ENCODE results near the gene CD84. TPM values are rescaled to one million over a fixed set of nuclear protein-coding genes. Genes with fewer than 3 reads are reported as not detected.

The CD84 gene
- total RNA-seq, 4 donors from 2014 or later, result 0.10 to 1.1 (median 0.87) TPM

GRCh38 chr1:160546942-160547341, 32.4 kb downstream of the CD84 start:
- Histone ChIP-seq H3K4me3 (no peak overlapping the region), H3K27ac (no peak overlapping the region), H3K27me3 (no peaks in the 10 kb centered on the region), H3K36me3 (no peaks in the 10 kb centered on the region), H3K9me3 (no peaks in the 10 kb centered on the region), H3K4me1 (no peaks in the 10 kb centered on the region)
- intact Hi-C loops (cut with DNase I; ENCODE audit: low total_unique reads) (no loop called here), in situ Hi-C loops (cut with MboI; ENCODE audit: low sequenced_read_pairs in 4 of 4) (no loop called here)
- DNase-seq, result peak in 1 of 2 donors; percentile 35
- no peak for TF ChIP-seq CTCF (IDR thresholded peaks at IDR 0.05 in 4 of 5, conservative IDR thresholded peaks at IDR 0.05 in 1 of 5)
- no peak for TF ChIP-seq POLR2A (IDR thresholded peaks at IDR 0.05)
- ATAC-seq, result peak in 1 of 2 donors; percentile 18

GRCh38 chr1:160544647-160545046, 34.6 kb downstream of the CD84 start:
- Histone ChIP-seq H3K4me1 (no peaks in the 10 kb centered on the region), H3K27me3 (no peaks in the 10 kb centered on the region), H3K36me3 (no peaks in the 10 kb centered on the region), H3K9me3 (no peaks in the 10 kb centered on the region), H3K4me3 (no peak overlapping the region), H3K27ac (no peak overlapping the region)
- TF ChIP-seq CTCF (IDR thresholded peaks at IDR 0.05 in 4 of 5, conservative IDR thresholded peaks at IDR 0.05 in 1 of 5) (no peak), POLR2A (IDR thresholded peaks at IDR 0.05) (no peak)
- ATAC-seq (no peak), DNase-seq (no peak)
- intact Hi-C loops (cut with DNase I; ENCODE audit: low total_unique reads), result no loop called here
- in situ Hi-C loops (cut with MboI; ENCODE audit: low sequenced_read_pairs in 4 of 4), result no loop called here

GRCh38 chr1:160542303-160542945, 36.9 kb downstream of the CD84 start:
- no peak for TF ChIP-seq POLR2A (IDR thresholded peaks at IDR 0.05)
- no peak overlapping the region for H3K27ac ChIP-seq
- no peak overlapping the region for H3K4me3 ChIP-seq
- in situ Hi-C loops (cut with MboI; ENCODE audit: low sequenced_read_pairs in 4 of 4), result no loop called here
- no peaks in the 10 kb centered on the region for H3K4me1 ChIP-seq
- no peak for ATAC-seq
- no peak for DNase-seq
- intact Hi-C loops (cut with DNase I; ENCODE audit: low total_unique reads), result no loop called here
- no peaks in the 10 kb centered on the region for H3K27me3 ChIP-seq
- no peaks in the 10 kb centered on the region for H3K36me3 ChIP-seq
- H3K9me3 ChIP-seq, result no peaks in the 10 kb centered on the region

- H3K36me3 ChIP-seq, result no peaks in the 10 kb centered on the region
- intact Hi-C loops (cut with DNase I; ENCODE audit: low total_unique reads) (no loop called here), in situ Hi-C loops (cut with MboI; ENCODE audit: low sequenced_read_pairs in 4 of 4) (no loop called here)
- ATAC-seq (no peak), DNase-seq (no peak)
- H3K4me3 ChIP-seq, result no peak overlapping the region
- no peaks in the 10 kb centered on the region for H3K4me1 ChIP-seq
- H3K9me3 ChIP-seq, result no peaks in the 10 kb centered on the region
- H3K27ac ChIP-seq, result no peak overlapping the region
- H3K27me3 ChIP-seq, result no peaks in the 10 kb centered on the region
- TF ChIP-seq POLR2A (IDR thresholded peaks at IDR 0.05) (no peak), CTCF (IDR thresholded peaks at IDR 0.05 in 4 of 5, conservative IDR thresholded peaks at IDR 0.05 in 1 of 5) (no peak)
Measured at GRCh38 chr1:160541622-160542302, 37.5 kb downstream of the CD84 start.

- Histone ChIP-seq H3K9me3 (no peaks in the 10 kb centered on the region), H3K27me3 (no peaks in the 10 kb centered on the region), H3K4me3 (no peak overlapping the region), H3K4me1 (no peaks in the 10 kb centered on the region), H3K27ac (no peak overlapping the region), H3K36me3 (no peaks in the 10 kb centered on the region)
- intact Hi-C loops (cut with DNase I; ENCODE audit: low total_unique reads) (no loop called here), in situ Hi-C loops (cut with MboI; ENCODE audit: low sequenced_read_pairs in 4 of 4) (no loop called here)
- no peak for ATAC-seq
- no peak for DNase-seq
- TF ChIP-seq CTCF (IDR thresholded peaks at IDR 0.05 in 4 of 5, conservative IDR thresholded peaks at IDR 0.05 in 1 of 5) (no peak), POLR2A (IDR thresholded peaks at IDR 0.05) (no peak)
Measured at GRCh38 chr1:160540859-160541233, 38.5 kb downstream of the CD84 start.
